Kidney (tissue), 14 donors: Measurements from ENCODE around the gene FYCO1. TPM values are rescaled to one million over a fixed set of nuclear protein-coding genes. Genes with fewer than 3 reads are reported as not detected.
"Not testable (repeated sequence)": the region's sequence is repeated elsewhere in the genome, so short reads cannot be mapped to it uniquely, and the experiment has no call there.

Experiments used
- DNase-seq, 5 donors: peaks; one replicate each; pipeline ENCODE4 v3.0.0-alpha.2; 2013 to 2020
- FAIRE-seq: peaks from 2 replicates; lab custom pipeline; 2012; peaks lifted over from hg19 to GRCh38; lab: Jason Lieb, UNC
- H3K27ac ChIP-seq, 2 donors: one replicate each; pipeline ENCODE4 v1.7.0; 2013; ENCODE audit warnings: low read depth in 2 of 2, low read length in 2 of 2, inconsistent platforms in 1 of 2
- H3K27me3 ChIP-seq: one replicate; pipeline ENCODE4 v1.7.1; 2013; ENCODE audit warnings: low read length, inconsistent platforms; ENCODE audit not compliant: control insufficient read depth, insufficient read depth
- H3K36me3 ChIP-seq, 3 donors: one replicate each; pipeline versions ENCODE4 v1.7.0 to v1.7.1; 2013; ENCODE audit warnings: low read length in 3 of 3, control low read depth in 1 of 3, inconsistent platforms in 1 of 3; ENCODE audit not compliant: insufficient read depth in 3 of 3, control insufficient read depth in 2 of 3
- H3K4me1 ChIP-seq, 3 donors: one replicate each; pipeline versions ENCODE4 v1.7.0 to v1.7.1; 2013; ENCODE audit warnings: low read length in 3 of 3, inconsistent platforms in 1 of 3, low read depth in 1 of 3; ENCODE audit not compliant: control insufficient read depth in 2 of 3, insufficient read depth in 2 of 3
- H3K4me3 ChIP-seq, 3 donors: one replicate each; pipeline versions ENCODE4 v1.7.0 to v1.8.1; 2013; ENCODE audit warnings: low read length in 3 of 3, control low read depth in 1 of 3, inconsistent platforms in 1 of 3
- H3K9ac ChIP-seq, 3 donors: one replicate each; pipeline versions ENCODE4 v1.7.0 to v1.7.1; 2013; ENCODE audit warnings: low read length in 3 of 3, control low read depth in 1 of 3, inconsistent platforms in 1 of 3
- H3K9me3 ChIP-seq, 3 donors: one replicate each; pipeline versions ENCODE4 v1.7.0 to v1.7.1; 2013; ENCODE audit warnings: low read length in 3 of 3, control low read depth in 1 of 3, inconsistent platforms in 1 of 3; ENCODE audit not compliant: control insufficient read depth in 2 of 3, insufficient read depth in 1 of 3
- CTCF ChIP-seq: IDR thresholded peaks from 3 replicates; pipeline ENCODE4 v1.5.1; 2012; ENCODE audit warnings: mild to moderate bottlenecking, moderate library complexity, borderline replicate concordance; ENCODE audit not compliant: insufficient read depth; ENCODE audit errors: extremely low read depth
- intact Hi-C: fragments of 100-400 bp; cut with DNase I; formaldehyde crosslinking; loops from one replicate; pipeline ENCODE4 v1.11.1; 2022
- polyA plus RNA-seq: library from polyadenylated mRNA; stranded (reverse); fragments of 350-450 nt; fragmentation: Illumina TruSeq; extraction: RNeasy Lipid Tissue Mini Kit (QIAGEN cat#74804); gene quantifications from one replicate; pipeline ENCODE4 v1.2.3, GENCODE V29; 2014; ENCODE audit warnings: low read depth, low replicate concordance; ENCODE audit not compliant: insufficient read depth
- total RNA-seq: library from RNA; stranded (reverse); fragmentation: NEBNext Ultra II Directional; extraction: Animal tissue kit (Norgen Biotek cat#: 25700); gene quantifications from one replicate; pipeline ENCODE4 v1.2.1, GENCODE V29; 2021
- donor health status: control.
- donor health status: control.
- donor health status: control.
- donor health status: control.
- donor health status: control.
- donor health status: DM: yes; HTN: yes; CAD: no.
- donor health status: Normal renal cell carcinoma (clear cell type).

FYCO1 gene
- total and polyA plus RNA-seq, 2 donors from 2014 or later, result 11.1 to 39.1 TPM

- DNase-seq, result no peak
- intact Hi-C loops, result no loop called here
- H3K4me1 ChIP-seq, result no peaks in the 10 kb centered on the region
- no peak for TF ChIP-seq CTCF
- FAIRE-seq, result no peak
- H3K27ac ChIP-seq, result no peak overlapping the region
- no peaks in the 10 kb centered on the region for H3K36me3 ChIP-seq
- H3K9ac ChIP-seq, result no peak overlapping the region
- no peak overlapping the region for H3K4me3 ChIP-seq
- H3K9me3 ChIP-seq, result no peaks in the 10 kb centered on the region
- no peaks in the 10 kb centered on the region for H3K27me3 ChIP-seq
Observed at GRCh38 chr3:46006238-46007032, 10.8 kb upstream of the FYCO1 start.

- DNase-seq, H3K4me3 ChIP-seq, H3K9me3 ChIP-seq, H3K9ac ChIP-seq, FAIRE-seq, H3K27me3 ChIP-seq, H3K27ac ChIP-seq, H3K36me3 ChIP-seq, H3K4me1 ChIP-seq, intact Hi-C loops: not testable (repeated sequence)
Observed at GRCh38 chr3:46003706-46004105, 8.1 kb upstream of the FYCO1 start.

GRCh38 chr3:46001178-46001577, 5.6 kb upstream of the FYCO1 start:
- no peaks in the 10 kb centered on the region for H3K9me3 ChIP-seq
- DNase-seq (no peak), FAIRE-seq (no peak)
- H3K4me3 ChIP-seq, result no peak overlapping the region
- H3K9ac ChIP-seq, result no peak overlapping the region
- no peaks in the 10 kb centered on the region for H3K27me3 ChIP-seq
- no peaks in the 10 kb centered on the region for H3K4me1 ChIP-seq
- no peak for TF ChIP-seq CTCF
- no peak overlapping the region for H3K27ac ChIP-seq
- intact Hi-C loops, result no loop called here
- no peaks in the 10 kb centered on the region for H3K36me3 ChIP-seq

- intact Hi-C loops, result no loop called here
- no peaks in the 10 kb centered on the region for H3K36me3 ChIP-seq
- H3K9ac ChIP-seq, result no peak overlapping the region
- FAIRE-seq (no peak), DNase-seq (no peak)
- H3K4me1 ChIP-seq, result peaks cover 0 to 5% (median 0%) of the 10 kb centered on the region in 3 donors
- no peaks in the 10 kb centered on the region for H3K27me3 ChIP-seq
- H3K27ac ChIP-seq, result no peak overlapping the region
- no peaks in the 10 kb centered on the region for H3K9me3 ChIP-seq
- no peak overlapping the region for H3K4me3 ChIP-seq
- no peak for TF ChIP-seq CTCF
Observed at GRCh38 chr3:45997942-45998341, 2.3 kb upstream of the FYCO1 start.

GRCh38 chr3:45997499-45997898, 1.9 kb upstream of the FYCO1 start:
- H3K4me1 ChIP-seq, intact Hi-C loops, FAIRE-seq, H3K27ac ChIP-seq, H3K27me3 ChIP-seq, H3K9me3 ChIP-seq, DNase-seq, H3K9ac ChIP-seq, H3K4me3 ChIP-seq, H3K36me3 ChIP-seq: not testable (repeated sequence)
